ENCODE measurements around the gene USP6. TPM values are rescaled to one million over a fixed set of nuclear protein-coding genes. Genes with fewer than 3 reads are reported as not detected.
"Not testable (repeated sequence)": the region's sequence is repeated elsewhere in the genome, so short reads cannot be mapped to it uniquely, and the experiment has no call there.

USP6 gene
- total RNA-seq, 1 donor from 2014 or later: not detected

DNA sequence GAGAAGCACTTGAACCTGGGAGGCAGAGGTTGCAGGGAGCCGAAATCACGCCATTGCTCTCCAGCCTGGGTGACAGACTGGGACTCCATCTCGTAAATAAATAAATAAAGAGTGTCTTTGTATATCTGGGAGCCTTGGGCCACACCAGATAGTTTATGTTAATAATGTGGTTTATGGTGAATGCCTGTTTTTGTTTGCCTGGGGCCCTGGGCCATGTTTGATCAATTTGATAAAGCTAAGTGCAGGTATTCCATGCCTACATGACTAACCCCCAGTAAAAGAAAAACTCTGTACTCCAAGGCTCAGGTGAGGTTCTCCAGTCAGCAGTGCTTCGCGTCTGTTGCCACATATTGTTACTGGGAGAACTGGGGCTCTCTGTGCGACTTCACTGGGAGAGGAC, 103.7 kb downstream of the USP6 start:
- DNase-seq (ENCODE audit: low read depth): no peak
- TF ChIP-seq, protein P1, sequence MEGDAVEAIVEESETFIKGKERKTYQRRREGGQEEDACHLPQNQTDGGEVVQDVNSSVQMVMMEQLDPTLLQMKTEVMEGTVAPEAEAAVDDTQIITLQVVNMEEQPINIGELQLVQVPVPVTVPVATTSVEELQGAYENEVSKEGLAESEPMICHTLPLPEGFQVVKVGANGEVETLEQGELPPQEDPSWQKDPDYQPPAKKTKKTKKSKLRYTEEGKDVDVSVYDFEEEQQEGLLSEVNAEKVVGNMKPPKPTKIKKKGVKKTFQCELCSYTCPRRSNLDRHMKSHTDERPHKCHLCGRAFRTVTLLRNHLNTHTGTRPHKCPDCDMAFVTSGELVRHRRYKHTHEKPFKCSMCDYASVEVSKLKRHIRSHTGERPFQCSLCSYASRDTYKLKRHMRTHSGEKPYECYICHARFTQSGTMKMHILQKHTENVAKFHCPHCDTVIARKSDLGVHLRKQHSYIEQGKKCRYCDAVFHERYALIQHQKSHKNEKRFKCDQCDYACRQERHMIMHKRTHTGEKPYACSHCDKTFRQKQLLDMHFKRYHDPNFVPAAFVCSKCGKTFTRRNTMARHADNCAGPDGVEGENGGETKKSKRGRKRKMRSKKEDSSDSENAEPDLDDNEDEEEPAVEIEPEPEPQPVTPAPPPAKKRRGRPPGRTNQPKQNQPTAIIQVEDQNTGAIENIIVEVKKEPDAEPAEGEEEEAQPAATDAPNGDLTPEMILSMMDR (conservative IDR thresholded peaks at IDR 0.05; ENCODE audit: low read depth, low read length): no peak
- H3K4me3 ChIP-seq (ENCODE audit: low read depth, low read length): no peak overlapping the region

DNA sequence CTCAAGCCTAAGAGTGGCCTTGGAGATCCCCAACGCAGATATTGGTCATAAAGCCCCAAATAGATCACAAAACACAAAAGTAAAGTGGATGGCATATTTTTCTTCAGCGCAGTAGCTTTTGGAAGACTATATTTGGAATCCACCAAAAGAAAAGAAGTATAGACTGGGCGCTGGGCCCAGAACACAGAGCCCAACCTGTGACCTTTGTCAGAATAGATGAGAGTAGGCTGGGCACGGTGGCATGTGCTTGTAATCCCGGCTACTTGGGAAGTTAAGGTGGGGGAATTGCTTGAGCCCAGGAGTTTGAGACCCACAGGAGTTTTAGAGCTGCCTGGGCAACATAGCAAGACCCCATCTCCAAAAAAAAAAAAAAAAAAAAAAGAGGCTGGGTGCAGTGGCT, 104.2 kb downstream of the USP6 start:
- TF ChIP-seq, protein P1 (conservative IDR thresholded peaks at IDR 0.05; ENCODE audit: low read depth, low read length): no peak
- no peak overlapping the region for H3K4me3 ChIP-seq (ENCODE audit: low read depth, low read length)

DNA sequence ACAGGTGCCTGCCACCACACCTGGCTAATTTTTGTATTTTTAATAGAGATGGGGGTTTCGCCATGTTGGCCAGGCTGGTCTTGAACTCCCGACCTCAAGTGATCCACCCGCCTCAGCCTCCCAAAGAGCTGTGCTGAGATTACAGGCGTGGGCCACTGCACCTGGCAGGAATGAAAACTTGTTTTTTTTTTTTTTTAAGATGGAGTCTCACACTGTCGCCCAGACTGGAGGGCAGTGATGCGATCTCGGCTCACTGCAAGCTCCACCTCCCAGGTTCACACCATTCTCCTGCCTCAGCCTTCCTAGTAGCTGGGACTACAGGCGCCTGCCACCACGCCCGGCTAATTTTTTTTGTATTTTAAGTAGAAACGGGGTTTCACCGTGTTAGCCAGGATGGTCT, 106.1 kb downstream of the USP6 start:
- not testable (repeated sequence) for H3K4me3 ChIP-seq (ENCODE audit: low read depth, low read length); DNase-seq (ENCODE audit: low read depth)

More for the DNA sequence above, 104.2 kb downstream of the USP6 start:
- DNase-seq (ENCODE audit: low read depth): no peak

Other genes with a start within 250 kb of the USP6 start
- gene C17orf107, start 216.5 kb upstream of the USP6 start, total RNA-seq: 1.3 and 1.4 TPM in 2 replicates
- 1.0 TPM in 1 of 2 replicates, not detected in the other for gene CHRNE, start 212.9 kb upstream of the USP6 start, total RNA-seq
- not detected in 2 replicates for gene GP1BA, start 183.8 kb upstream of the USP6 start, total RNA-seq
- gene SLC25A11, start 176.0 kb upstream of the USP6 start, total RNA-seq: 45.5 and 72.9 TPM in 2 replicates
- 49.0 and 55.1 TPM in 2 replicates for gene RNF167, start 175.8 kb upstream of the USP6 start, total RNA-seq
- gene PFN1, start 167.5 kb upstream of the USP6 start, total RNA-seq: 1,802 and 2,074 TPM in 2 replicates
- gene ENO3, start 164.9 kb upstream of the USP6 start, total RNA-seq: 0.43 and 2.0 TPM in 2 replicates
- 67.7 and 80.8 TPM in 2 replicates for gene SPAG7, start 148.2 kb upstream of the USP6 start, total RNA-seq
- 10.6 and 16.7 TPM in 2 replicates for gene CAMTA2, start 128.4 kb upstream of the USP6 start, total RNA-seq
- gene INCA1, start 118.5 kb upstream of the USP6 start, total RNA-seq: 0.14 TPM in 1 of 2 replicates, not detected in the other
- 75.0 and 81.3 TPM in 2 replicates for gene KIF1C, start 118.1 kb upstream of the USP6 start, total RNA-seq
- gene SLC52A1, start 80.6 kb upstream of the USP6 start, total RNA-seq: 0.07 and 1.3 TPM in 2 replicates
- gene ZFP3, start 37.6 kb upstream of the USP6 start, total RNA-seq: 1.2 and 1.7 TPM in 2 replicates
- gene ZNF232, start 4.2 kb upstream of the USP6 start, total RNA-seq: 5.4 and 8.7 TPM in 2 replicates
- 1.7 and 3.3 TPM in 2 replicates for gene ZNF594, start 75.8 kb downstream of the USP6 start, total RNA-seq
- not detected in 2 replicates for gene SCIMP, start 118.8 kb downstream of the USP6 start, total RNA-seq
- gene RABEP1, start 166.3 kb downstream of the USP6 start, total RNA-seq: 20.6 and 21.4 TPM in 2 replicates